Glutamatergic neuron (in vitro differentiated cells): ENCODE measurements around the gene C10orf71. TPM values are rescaled to one million over a fixed set of nuclear protein-coding genes. Genes with fewer than 3 reads are reported as not detected.

ENCODE experiments used
- DNase-seq: peaks from one replicate; pipeline ENCODE4 v3.0.0; 2022
- H3K27ac Mint-ChIP-seq: one replicate; pipeline ENCODE4 v1.8.0; 2020; ENCODE audit warnings: mild to moderate bottlenecking, mixed read lengths, inconsistent platforms; ENCODE audit not compliant: unreplicated experiment
- H3K27me3 Mint-ChIP-seq: one replicate; pipeline ENCODE4 v1.8.0; 2020; ENCODE audit warnings: mild to moderate bottlenecking, moderate library complexity, mixed read lengths, inconsistent platforms; ENCODE audit not compliant: unreplicated experiment
- H3K36me3 Mint-ChIP-seq: one replicate; pipeline ENCODE4 v1.8.0; 2020; ENCODE audit warnings: mild to moderate bottlenecking, mixed read lengths, inconsistent platforms; ENCODE audit not compliant: unreplicated experiment
- H3K4me1 Mint-ChIP-seq: one replicate; pipeline ENCODE4 v1.8.0; 2020; ENCODE audit warnings: mild to moderate bottlenecking, low read depth, mixed read lengths, inconsistent platforms; ENCODE audit not compliant: unreplicated experiment
- H3K4me3 Mint-ChIP-seq: one replicate; pipeline ENCODE4 v1.8.0; 2020; ENCODE audit warnings: mild to moderate bottlenecking, mixed read lengths, inconsistent platforms; ENCODE audit not compliant: unreplicated experiment
- H3K9me3 Mint-ChIP-seq: one replicate; pipeline ENCODE4 v1.8.0; 2020; ENCODE audit warnings: mild to moderate bottlenecking, moderate library complexity, mixed read lengths, inconsistent platforms; ENCODE audit not compliant: unreplicated experiment
- CTCF ChIP-seq: fragments of 200-600 bp; sonication (generic); IDR thresholded peaks from one replicate; pipeline ENCODE4 v1.5.0; 2021; ENCODE audit not compliant: partially characterized antibody, unreplicated experiment
- total RNA-seq: library from RNA; stranded (reverse); fragmentation: NEBNext Ultra II Directional; extraction: Animal tissue kit (Norgen Biotek cat#: 25700); gene quantifications from one replicate; pipeline ENCODE4 v1.2.1, GENCODE V29; 2021; ENCODE audit not compliant: unreplicated experiment

Gene C10orf71
- total RNA-seq, 1 donor from 2014 or later, result 0.12 TPM

DNA sequence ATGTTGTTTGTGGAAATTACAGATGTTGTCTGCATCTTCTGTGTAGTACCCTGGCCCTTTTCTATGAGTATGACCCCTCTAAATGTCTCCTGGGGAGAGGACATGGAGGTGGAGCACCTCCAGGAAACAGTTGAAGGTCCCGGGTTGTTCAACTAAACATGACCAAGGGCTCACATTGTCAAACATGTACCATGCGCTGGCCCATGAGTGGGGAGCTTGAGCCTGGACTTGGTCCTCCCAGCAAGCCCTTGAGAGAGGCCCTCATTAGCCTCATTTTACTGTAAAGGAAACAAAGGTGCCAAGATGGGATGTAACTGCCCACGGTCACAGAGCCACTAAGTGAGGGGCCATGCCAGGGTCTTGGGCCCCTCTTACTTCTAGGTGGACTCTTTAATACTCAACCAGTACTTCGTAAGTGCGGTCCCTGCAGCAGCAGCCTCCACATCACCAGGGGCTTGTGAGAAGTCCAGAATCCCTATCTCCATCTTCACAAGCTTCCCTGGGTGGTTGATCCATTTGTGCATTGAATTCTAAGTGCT lies 31.2 kb downstream of the C10orf71 start:
- Mint-ChIP-seq H3K9me3 (peaks cover 10% of the 10 kb centered on the region), H3K27me3 (peaks cover 2% of the 10 kb centered on the region), H3K4me1 (peaks cover 5% of the 10 kb centered on the region), H3K4me3 (no peak overlapping the region), H3K36me3 (no peaks in the 10 kb centered on the region), H3K27ac (no peak overlapping the region)
- TF ChIP-seq CTCF, result no peak
- DNase-seq, result no peak

GRCh38 chr10:49331431-49331830 lies 32.5 kb downstream of the C10orf71 start:
- Mint-ChIP-seq H3K9me3 (peaks cover 13% of the 10 kb centered on the region), H3K4me3 (no peak overlapping the region), H3K4me1 (peaks cover 5% of the 10 kb centered on the region), H3K36me3 (peaks cover 9% of the 10 kb centered on the region), H3K27ac (no peak overlapping the region), H3K27me3 (peaks cover 2% of the 10 kb centered on the region)
- DNase-seq, result no peak
- TF ChIP-seq CTCF, result no peak

GRCh38 chr10:49332333-49332732 lies 33.4 kb downstream of the C10orf71 start:
- H3K27ac Mint-ChIP-seq, result no peak overlapping the region
- peaks cover 9% of the 10 kb centered on the region for H3K36me3 Mint-ChIP-seq

GRCh38 chr10:49332768-49333167 lies 33.8 kb downstream of the C10orf71 start:
- H3K4me3 Mint-ChIP-seq, result no peak overlapping the region
- no peak for TF ChIP-seq CTCF
- DNase-seq, result no peak
- H3K36me3 Mint-ChIP-seq, result peaks cover 9% of the 10 kb centered on the region
- peaks cover 11% of the 10 kb centered on the region for H3K9me3 Mint-ChIP-seq
- H3K27me3 Mint-ChIP-seq, result no peaks in the 10 kb centered on the region
- no peak overlapping the region for H3K27ac Mint-ChIP-seq
- peaks cover 5% of the 10 kb centered on the region for H3K4me1 Mint-ChIP-seq

More at GRCh38 chr10:49332333-49332732, 33.4 kb downstream of the C10orf71 start:
- Mint-ChIP-seq H3K9me3 (peaks cover 13% of the 10 kb centered on the region), H3K4me3 (no peak overlapping the region), H3K4me1 (peaks cover 5% of the 10 kb centered on the region), H3K27me3 (peaks cover 2% of the 10 kb centered on the region)
- no peak for DNase-seq
- TF ChIP-seq CTCF, result no peak

DNA sequence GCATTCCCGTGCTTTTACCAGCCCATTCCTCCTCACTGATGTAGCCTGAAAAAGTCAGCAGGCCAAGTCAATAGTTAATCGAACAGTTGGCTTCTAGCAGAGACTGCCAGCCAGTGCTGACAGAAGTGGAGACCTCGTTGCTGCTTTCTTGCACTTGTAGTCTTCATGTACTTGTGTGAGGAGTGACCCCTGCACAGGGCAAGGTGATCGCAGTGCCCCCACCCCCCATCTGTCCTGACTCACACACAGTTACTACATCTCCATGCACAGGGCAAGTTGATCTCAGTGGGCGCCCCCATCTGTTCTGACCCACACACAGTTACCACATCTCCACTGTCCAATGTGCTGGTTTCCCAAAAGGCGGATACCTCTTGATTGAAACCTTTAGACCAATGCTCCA lies 34.2 kb downstream of the C10orf71 start:
- H3K9me3 Mint-ChIP-seq, result peaks cover 11% of the 10 kb centered on the region
- H3K27me3 Mint-ChIP-seq, result no peaks in the 10 kb centered on the region
- H3K36me3 Mint-ChIP-seq, result peaks cover 9% of the 10 kb centered on the region
- DNase-seq, result no peak
- H3K27ac Mint-ChIP-seq, result no peak overlapping the region
- peaks cover 5% of the 10 kb centered on the region for H3K4me1 Mint-ChIP-seq
- H3K4me3 Mint-ChIP-seq, result no peak overlapping the region
- TF ChIP-seq CTCF, result no peak
